Limb (tissue), 2 donors: ENCODE results near the gene PCNX2.
A peak's percentile ranks its signal among the peaks of the same experiment; 100 is the strongest.

Experiments used
- DNase-seq, 2 donors: peaks; one replicate each; pipeline ENCODE4 v3.0.0-alpha.2; 2016; ENCODE audit errors: extremely low spot score in 2 of 2

The PCNX2 gene

DNA sequence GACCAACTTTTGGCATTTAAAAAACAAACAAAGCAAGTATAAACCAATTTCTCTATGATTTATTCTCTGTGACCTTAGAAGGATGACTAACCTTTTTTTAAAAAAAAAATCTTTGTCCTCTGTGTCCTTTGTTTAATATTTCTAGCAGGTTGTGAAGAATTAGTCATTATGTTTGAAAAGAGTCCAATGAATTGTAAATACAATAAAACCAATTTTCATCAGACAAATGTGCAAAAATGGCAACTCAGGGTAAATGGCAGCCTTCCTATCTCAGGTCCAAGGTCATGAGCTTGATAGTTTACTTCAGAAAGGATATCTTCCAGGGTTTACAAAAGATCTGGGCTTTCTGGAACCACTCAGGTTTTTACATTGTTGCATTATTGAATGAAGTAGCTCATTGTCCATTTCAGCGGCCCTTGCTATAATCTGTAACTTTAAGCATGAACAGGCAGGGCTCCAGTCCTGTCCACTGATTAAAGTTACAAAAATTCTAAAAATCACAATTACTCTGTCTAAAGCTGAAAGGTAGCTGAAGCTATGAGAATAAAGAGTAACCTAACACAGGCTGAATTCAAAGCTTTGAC, 20.3 kb upstream of the PCNX2 start:
- no peak for DNase-seq

DNA sequence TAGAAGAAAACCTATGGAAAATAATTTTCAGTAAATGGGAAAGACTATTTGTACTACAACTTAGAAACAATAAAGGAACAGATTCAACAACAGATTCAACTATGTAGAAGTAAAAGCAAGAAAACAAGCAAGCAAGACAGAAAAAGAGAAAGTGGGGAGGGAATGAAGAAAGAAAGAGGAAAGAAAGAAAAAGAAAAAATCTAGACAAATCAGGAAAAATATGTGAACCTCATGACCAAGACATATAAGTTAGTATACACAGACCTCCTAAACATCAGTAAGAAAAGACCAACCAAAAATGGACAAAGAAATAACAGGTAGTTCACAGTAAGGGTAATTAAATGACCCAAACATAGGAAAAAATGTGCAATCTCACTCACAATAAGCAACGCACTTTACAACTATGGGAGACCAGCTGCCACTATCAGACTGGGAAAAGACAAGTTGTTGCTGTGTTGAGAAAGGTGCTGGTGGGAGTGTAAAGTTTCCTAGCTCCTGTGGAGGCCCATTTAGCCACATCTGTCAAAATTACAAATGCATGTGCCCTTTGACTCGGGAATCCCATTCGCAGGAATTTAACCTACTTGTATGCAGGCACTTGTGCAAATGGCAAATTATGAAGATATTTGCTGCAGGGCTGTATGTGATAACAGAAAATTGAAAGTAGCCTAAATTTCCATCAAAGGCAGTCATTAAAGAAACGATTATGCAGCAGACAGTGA, 18.1 kb upstream of the PCNX2 start:
- no peak for DNase-seq

DNA sequence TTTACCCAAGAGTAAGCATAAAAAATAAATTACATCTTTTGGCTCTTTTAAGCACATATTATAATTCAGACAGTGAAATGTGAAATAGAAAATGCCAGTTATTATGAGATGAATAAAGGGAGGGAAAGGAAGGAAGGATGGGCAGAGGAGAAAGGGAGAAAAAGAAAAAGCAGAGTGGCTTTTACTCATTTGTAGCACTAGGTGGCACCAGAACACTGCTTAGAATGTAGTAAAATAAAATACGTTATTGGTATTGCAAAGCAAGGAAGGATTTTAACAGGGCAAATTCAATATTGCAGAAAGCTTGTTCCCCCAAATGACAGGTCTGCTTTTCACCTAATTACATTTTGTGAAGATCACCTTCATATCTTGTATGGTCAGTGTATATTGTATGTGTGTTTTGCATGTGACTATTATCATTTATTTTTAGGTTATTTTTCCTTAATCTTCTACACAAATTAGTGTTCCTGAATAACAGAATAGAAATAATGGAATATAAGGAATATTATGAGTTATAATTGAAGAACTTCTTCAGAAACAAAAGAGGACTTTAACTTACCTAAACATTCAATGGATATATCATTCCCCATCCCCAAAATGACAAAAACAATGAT, 9.1 kb upstream of the PCNX2 start:
- peak in 1 of 2 donors; percentile 62 for DNase-seq

DNA sequence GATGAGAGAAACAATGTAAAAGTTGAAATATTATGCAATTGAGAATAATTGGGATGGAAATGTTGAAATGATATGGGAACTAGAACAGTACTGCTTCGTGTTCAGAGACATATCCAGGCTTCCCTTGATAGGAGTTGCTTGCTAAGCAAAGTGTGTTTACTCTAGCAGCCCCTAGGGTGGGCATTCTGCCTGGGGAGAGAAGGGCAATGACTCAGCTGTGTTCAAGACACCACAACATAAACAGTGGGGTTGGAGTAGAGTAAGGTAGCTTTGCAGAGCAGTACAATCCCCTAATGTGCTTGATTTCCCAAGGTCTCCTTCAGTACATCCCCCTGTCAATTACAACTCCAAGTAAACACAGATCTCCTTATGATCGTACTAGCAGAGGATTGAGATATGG, 4.8 kb upstream of the PCNX2 start:
- DNase-seq = no peak

DNA sequence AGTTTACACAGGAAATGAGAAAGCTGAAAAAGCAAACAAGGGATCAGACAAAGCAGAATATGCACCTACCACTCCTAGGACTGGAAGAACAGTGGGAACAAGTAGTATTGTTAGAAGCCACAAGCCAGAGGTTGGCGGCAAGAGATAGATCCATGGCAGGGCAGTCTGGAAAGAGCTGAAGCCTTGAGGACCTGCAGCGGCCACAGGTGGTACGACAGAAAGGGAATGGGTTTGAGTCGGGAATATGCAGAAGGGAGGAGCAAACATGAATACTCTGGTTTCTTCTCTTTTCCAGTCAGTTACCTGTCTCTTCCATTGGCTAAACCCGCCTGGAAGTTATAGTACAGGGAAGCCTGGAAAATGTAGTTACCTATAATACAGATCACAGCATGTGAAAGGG, 3.9 kb upstream of the PCNX2 start:
- no peak for DNase-seq

DNA sequence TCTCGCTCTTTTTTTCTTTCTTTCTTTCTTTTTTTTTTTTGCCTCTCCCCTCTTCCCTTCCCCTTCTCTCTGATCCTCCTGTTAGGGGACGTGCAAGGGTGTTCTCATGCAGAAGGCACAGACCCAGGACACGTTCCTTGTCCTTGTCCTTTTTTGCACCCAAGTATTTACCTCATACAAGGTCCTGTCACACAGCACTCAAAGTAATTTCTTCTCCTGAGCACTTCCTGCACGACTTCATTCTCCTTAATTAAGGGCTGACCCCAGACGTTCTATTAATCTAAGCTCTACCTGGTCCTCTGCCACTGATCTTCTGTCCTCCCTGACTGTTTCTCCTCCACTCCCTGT, 424 bp upstream of the PCNX2 start:
- no peak for DNase-seq

DNA sequence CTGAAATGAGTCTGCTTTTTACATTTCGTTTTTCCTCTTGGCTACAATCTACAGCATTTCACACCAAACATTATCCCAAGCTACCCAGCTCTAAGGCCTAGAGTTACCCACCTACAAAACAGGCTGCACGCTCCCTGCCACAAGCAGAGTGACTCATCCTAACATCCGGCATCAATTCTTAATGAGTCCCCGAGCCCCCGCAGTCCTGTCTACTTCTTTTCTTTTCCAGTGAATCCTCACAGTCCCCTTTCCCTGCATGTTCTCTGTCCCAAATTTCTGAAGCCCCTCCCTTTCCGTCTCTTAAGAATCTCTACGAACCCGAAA, 650 bp downstream of the PCNX2 start:
- DNase-seq = peak in 1 of 2 donors; percentile 24

DNA sequence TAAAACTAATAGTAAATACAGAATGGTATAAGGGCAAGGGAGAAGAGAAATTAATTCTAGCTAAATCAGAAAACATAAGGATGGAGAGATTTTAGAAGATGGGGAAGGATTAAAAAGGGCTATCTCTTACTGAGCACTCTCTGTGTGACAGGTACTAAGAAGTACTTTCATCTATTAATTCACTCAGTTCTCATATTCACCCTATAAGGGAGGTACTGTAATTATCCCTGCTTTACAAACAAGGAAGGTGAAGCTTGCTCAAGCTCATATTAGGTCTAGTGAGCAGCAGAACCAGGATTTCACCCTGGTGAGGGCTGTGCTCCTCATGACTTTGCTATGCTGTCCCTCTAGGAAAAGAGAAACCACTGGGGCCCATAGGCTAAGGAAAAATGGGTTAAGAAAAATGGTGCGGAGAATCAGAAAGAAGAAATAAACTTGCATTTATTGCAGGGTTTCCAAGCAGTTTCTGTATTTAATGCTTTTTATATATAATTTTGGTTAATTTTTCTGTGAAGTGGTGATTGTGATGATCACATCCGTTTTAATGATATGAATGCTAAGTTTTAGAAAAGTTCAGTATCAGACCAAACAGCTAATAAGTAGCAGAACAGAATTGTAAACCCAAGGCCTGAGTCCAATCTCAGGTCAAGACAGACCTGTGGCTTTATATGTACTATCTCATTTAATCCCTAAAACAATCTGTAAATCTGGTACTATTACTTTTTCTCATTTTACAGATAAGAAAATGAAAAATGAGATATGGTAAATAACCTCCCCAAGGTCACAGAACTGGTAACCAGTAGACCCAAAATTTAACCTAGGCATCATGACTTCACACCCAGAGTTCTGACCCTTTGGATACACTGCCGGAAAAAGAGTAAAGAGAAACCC, 1.7 kb downstream of the PCNX2 start:
- no peak for DNase-seq

DNA sequence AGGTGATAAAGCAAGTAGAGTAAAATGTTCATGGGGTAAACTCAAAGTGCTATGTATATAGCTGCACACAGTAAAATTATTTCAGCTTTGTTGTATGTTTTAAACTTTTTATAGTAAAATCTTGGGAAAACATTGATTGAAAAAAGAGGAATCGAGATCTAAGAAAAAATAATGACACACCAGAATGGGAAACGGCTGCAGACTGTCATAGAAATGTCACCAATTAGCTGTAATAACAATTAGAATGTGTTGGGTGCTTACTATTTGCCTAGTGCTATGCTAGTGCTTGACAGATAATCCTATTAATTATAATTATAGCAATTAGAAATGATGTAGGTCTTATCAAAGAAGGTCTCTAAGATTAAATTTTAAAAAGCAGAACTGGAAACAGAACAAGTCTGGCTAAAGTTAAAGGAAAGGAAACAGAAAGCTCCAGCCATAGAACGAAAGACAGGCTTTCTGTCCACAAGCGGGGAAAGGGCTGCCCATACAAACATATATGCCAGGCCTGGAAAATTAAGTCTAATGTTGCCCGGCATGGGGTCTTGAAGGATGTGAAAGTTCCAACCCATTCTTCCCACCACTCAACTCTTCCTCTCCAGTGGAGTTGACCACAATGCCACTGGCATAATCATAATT, 5.0 kb downstream of the PCNX2 start:
- no peak for DNase-seq

DNA sequence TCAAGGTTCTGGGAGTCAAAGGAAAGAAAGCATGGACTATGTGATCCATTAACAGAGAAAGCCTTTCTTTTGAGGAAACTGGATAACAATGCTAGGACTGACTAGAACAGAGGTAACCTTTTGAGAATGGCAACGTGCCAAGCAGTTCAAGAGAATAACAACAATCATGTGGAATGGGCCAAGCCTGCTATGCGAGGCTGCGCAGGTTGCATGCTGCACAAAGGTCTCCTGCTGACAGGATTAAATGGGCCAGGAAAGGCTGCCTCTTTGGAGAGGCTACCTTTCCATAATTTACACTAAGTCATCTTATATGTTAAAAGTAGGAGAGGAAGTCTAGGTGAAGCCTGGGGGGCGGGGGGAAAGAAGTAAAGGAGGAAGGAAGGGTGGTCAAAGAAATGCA, 5.8 kb downstream of the PCNX2 start:
- DNase-seq = no peak

DNA sequence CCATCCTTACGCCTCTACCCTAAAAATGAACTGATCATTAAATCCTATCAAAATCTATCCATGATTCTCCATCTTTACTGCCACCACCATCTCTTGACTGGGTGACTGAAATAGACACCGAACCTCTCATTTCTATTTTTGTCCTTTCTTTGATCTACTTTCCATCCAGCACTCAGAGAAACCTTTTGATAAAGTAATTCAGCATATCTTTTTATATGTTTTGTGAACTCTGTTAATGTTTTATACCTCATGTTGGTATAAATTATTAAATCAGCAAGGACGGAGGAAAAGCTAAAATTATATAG, 13.0 kb downstream of the PCNX2 start:
- no peak for DNase-seq

DNA sequence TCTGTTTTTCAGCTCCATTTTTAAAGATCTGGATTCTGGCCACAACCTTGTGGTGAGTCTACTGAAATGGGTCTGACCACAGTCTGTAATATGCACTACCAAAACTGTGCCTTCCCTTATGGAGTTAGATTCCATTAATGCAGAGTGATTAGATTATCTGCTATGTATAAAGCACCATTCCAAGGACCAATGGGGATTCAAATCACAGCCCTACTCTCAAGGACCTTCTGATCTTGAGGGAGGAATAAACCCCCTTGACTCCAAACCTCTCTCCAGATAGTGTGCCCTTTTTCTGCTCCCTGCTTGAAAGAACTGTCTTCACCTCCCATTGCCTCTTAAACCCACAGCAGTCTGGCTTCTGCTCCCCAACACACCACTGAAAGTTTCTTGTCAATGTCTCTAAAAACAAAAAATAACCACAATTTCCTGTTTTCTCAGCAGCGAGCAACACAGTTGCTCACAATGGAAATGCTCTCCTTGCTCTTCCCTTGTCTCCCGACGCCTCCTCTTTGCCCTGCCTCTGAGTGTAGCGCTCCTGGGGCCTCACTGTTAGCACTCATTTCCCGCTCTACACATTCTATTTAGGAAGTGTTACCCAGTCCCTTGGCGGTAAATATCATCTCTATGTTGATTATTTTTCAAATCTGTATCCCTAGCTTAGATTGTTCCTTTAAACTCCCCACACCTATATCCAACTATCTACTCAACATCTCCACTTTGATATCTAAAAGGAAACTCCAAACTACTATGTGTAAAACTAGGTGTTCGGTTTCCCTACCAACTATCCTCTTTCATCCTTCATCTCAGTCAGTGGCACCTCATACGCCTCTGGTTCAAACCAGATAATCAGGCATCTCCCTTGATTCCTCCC, 13.6 kb downstream of the PCNX2 start:
- DNase-seq = no peak

DNA sequence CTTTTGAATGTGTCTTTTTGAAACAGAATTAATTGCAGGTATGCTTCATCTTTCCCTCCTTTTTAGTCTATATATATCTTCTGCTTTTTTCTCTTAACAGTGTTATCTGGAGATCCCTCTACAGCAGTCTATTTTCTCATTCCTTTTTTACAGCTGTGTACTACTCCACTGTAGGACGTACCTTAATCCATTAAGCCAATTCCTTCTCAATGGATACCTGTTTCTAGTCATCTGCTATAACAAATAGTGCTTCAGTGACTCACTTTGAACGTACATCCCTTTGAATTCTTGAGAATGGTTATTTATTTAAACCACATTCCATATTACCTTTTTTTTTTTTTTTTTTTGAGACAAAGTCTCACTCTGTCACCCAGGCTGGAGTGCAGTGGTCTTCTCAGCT, 15.6 kb downstream of the PCNX2 start:
- no peak for DNase-seq

DNA sequence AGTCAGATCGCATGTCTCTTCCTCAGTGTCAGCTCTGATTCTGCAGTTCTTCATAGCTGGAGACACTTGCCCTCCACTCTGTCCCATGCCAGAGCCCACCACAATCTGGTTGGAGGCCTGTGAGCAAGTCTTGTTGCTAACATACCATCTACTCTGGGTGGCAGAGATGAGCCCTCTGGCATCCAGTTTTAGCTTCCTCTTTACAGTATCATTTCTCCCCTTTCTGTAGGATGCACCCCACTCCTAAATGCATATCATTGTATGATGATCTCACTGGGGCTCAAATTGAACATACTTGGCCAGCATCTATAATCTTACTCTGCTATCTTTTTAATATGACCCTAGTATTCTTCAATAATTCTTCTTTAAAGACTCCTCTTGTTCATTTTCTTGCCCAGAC, 16.9 kb downstream of the PCNX2 start:
- DNase-seq = no peak

DNA sequence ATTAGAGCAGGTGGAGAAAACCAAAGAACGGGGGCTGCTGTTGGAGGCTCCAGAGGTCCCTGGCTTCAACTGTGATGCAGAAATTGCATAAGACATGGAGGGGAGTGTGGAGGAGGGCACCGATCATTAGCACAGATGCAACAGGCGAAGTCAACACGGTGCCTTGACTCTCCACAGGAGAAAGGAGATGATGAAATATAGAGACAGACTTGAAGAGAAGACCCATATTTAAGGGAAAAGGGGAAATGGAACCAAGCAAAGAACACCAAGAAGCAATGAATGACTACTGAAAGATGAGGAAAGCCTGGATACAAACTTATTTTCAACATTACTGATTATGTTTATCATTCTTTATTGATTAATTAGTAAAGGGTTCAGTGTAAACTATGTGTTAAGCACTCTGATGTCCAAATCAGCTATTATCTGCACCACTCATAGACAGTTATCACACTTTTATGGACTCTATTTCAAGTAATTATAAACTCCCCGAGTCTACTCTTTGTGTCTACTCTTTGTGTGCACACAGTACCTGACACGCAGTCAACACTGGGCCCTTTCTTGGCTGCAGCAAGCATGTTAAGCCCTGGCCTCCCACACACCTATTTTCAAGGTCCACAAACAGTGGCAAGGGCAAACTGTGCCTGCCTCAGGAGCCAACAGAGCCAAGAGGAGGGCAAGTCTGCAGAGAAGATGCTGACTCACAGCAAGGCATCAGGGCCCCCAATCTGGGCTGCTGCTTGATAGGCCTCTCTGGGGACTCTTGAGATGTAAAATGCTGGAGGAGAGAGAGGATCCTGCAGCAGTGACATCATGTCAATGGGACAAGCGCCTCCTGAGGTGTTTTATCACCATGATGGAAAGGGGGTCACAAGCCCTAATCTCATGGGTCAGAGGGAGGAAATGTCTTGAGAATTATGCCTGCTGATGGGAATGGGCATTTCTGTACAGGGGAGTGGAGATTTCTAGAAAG, 17.6 kb downstream of the PCNX2 start:
- DNase-seq = no peak

DNA sequence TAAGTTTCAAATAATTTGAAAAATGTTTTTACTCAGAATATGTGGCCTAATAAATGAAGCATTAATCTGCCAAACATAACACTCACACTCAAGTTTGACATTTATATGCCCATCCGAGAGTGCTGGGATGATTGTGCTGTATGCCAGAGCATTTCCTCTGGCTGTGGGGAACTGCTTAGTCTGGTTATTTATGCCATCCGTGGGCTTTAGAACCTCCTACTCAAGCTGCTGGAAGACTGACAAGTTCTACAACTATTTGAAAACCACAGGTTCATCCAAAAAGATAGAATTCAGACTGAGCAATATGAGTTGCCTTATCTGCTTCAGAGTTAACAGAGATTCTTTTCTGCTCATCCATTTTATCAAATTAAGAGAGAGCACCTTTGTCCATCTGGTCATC, 25.9 kb downstream of the PCNX2 start:
- no peak for DNase-seq

DNA sequence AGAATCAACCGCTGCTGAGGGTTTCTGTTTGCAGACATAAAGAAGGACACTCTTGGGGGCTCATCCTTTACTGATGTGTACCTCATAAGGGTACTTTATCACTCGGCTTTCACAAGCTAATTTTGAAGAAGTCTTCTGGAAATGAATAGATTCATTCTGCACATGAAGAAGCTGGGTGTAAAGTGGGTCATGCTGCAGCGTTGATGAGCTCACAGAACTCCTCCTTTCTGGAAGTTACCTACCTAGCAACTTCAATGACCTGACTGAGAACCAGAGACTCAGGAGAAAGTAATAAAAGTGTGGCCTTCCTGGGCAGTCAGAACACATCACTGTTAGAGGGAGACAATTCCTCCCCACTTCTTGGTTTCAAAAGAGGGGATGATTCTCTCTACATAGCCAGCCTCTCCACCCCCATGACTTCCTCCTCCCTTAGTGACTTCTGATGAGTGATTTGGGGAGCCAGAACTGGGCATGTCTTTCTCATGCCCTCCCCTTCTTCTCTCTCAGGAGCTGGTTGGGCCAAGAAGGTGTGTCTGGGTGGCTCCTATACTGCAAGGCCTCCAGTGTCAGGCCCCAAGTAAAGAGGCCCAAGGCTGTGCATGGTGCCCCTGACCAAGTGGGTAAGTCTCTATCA, 27.0 kb downstream of the PCNX2 start:
- no peak for DNase-seq

DNA sequence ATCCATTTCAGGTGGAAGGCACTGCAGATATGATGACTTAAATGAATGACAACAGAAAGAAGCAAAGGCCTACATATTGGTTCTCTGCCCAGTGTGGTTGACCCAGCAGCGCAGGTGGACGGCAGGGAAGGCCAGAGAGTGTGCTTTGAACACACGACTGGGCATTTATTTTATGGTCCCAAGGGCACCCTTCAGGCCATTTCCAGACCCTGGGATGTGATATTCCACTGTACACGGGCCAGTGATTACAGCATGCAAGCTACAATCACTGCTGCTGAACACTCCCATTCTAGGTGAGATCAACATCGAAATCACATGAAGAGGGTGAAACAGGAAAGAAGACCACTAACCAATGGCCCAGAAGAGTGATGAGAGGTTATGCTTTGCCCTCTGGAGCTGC, 33.8 kb downstream of the PCNX2 start:
- no peak for DNase-seq

DNA sequence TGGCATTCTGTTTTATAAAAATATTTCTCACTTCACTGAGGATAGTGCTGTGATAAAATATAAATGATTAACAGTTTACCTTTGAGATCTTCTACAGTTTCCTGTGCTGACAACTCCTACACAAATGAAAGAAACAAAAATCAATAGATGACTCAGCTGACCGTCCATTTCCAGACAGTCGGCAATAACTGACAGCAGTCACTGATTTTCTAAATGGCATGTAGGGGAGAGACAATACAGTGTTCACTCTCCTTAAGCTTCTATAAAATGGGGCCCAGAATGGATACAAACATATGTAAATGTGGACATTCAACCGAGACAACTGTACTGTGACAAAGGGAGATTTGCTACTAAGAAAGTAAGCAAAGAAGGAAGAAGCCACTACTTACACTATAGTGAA, 34.3 kb downstream of the PCNX2 start:
- no peak for DNase-seq

DNA sequence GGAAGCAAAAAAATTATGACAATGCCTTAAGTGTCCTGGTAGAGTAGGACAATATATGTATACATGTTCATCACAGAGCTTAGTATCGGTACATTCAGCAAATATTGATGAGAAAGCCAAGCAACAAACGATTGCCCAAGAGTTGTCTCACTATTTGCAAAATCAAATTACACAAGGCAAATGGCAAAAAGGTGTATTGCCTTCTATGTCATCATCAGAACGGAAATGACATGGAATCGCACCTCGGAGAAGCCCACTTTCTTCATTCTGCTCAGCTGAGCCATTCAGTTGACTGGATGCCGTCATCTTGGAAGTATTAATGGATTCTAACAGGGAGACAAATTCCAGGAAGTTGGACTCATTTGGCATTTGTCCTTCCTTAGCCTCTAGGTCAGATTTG, 37.7 kb downstream of the PCNX2 start:
- DNase-seq = no peak
